HG03558 (cell line): ENCODE measurements around the gene MS4A15.
"Not testable (repeated sequence)": the region's sequence is repeated elsewhere in the genome, so short reads cannot be mapped to it uniquely, and the experiment has no call there.

Experiments used
- ATAC-seq: cut with Tn5 transposase; IDR thresholded peaks from one replicate; pipeline ENCODE4 v1.9.1; 2021; ENCODE audit warnings: moderate number of reproducible peaks; ENCODE audit not compliant: unreplicated experiment; ENCODE audit errors: extremely low read depth

Gene MS4A15

DNA sequence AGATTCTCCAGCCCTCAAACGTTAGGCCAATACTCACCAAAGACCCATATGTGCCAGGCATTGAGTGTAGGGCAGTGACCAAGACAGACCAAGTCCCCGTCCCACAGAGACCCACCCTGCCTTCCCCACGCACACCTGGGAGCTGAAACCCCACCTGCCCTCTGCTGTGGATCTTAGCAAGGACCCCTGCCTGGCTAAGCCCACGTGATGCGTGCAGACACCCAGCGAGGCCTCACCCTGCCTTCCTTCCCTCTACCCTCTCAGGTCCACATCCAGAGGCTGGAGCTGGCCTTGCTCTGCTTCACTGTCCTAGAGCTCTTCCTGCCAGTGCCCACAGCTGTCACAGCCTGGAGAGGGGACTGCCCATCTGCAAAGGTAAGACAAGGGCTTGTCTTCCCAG, 38.6 kb downstream of the MS4A15 start:
- ATAC-seq = no peak

DNA sequence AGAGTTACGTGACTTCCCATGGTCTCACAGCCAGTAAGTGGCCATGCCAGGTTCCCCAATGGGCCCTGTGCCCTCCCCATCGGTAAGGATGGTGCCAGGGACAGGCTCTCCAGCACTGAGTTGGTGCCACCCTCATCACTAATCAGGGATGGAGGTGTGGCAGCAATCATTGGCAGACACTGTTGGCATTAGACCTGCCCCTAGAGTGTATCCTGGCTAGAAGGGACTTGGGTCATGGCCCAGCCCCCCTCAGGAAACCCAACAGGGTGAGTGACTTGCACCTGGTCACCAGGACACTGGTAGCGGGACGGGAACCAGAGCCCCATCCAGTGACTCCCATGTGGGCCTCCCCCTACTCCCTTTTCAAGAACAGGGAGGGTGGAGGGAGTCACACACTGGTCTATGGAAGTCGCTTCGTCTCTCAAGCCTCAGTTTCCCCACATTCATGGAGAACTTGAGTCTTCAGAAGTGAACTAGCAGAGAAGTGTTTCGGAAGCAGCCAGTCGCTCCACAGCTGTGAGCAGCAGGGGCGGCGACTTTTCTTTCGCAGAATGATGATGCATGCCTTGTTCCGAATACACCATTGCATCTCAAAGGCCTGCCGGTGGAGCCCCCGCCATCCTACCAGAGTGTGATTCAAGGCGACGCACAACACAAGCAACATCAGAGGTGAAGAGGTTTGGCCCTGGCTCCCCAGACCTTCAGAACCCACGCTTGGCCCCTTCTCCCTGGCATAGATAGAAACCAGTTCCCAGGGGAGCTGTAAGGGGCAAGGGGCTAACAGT, 41.4 kb downstream of the MS4A15 start:
- no peak for ATAC-seq

DNA sequence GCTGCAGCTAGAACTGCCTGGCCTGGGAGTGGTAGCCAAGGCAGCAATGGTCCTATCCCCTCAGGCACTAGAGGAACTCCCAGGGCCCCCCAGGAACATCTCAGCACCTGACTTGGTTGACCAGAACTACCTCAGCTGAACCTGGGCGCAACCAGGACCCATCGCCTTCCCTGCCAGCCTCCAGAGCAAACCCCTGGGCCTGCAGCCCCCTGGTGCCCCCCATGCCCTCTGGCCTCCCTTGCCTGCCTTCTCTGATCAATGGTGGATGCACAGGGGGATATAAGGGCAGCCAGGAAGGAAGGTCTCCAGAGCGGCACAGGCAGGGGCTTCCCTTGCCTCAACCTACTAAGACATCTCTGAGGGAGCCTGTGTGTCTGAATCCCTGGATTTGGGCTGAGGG, 42.0 kb downstream of the MS4A15 start:
- ATAC-seq = no peak

DNA sequence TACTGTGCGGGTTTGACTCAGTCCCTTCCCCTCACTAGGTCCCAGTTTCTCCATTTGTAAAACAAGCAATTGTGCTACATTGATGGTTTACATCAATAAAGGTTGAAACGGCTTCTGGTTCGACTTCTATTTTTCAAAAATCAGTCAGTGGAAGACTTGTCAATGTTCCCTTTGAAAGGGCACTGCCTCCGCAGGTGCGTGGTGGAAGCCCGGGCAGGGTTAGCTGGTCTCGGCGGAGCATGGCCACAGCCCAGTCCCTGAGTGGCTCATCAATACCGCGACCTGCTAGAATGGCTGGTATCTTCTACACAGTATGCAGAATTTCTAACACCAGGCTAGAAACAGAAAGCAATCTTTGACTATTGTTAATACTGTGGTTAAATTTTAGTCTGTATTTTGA, 44.5 kb downstream of the MS4A15 start:
- ATAC-seq = no peak

DNA sequence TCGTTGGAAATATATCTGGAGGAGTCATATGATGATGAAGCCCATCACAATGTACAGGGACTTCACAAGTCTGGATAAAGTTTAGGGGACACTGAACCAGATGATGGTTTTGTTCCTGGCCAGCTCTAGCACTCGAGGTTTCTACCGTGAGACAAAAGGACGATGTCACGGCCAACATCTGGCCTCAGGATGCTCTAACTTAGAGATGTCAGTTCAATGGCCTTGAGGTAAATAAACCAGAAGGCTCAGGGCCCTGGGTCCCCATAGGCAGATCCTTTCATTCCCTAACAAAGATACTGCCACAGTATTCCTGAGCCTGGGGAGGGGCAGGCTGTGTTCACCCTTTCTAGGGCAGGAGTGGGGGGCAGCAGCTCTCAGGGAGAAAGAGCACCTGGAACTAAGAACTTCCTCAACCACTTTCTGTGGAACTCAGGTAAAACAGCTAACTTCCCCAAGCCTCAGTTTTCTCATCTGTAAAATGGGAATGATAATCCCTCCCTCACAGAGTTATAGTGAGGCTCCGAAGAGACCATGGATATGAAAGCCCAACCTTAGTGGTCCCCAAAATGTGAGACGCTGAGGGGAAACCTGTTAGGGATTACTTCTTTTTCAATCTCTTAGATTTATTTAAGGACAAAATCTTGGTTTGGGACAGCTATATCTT, 46.7 kb downstream of the MS4A15 start:
- ATAC-seq = no peak

DNA sequence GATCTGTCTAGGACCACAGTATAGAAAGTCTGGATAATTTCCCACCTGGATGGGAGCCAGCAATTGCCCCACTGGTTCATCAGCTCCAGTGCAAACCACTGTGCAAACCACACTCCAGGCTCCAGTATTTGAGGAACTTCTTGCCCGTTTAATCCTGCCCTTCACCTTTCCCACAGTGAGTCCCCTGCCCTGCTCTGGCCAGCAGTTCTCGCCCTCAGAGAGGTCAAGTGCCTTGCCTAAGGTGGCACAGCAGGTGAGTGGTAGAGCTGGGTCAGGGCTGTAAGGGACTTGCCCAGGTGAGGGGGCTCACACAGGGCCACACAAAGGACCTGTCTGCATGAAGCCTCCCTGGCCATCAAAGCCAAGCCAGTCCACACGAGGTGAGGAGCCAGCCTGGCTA, 52.6 kb downstream of the MS4A15 start:
- ATAC-seq = no peak

DNA sequence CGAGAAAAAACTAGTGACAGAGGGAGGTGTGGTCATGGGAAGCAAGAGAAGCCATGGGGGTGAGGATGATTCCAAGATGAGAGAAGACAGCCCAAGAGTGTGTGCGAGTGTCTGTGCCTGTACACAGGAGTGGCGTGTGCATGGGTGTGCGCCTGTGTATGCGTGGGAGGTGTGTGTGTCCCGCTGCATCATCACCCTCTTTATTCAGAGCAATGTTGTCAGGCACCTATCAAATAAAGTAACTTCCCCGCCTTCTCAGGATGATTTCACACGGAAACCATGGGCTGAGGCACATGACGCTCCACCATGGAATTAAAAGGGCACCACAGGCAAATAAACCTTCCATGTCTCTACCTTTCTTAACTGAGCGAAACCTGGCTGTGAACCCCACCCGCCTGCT, 53.0 kb downstream of the MS4A15 start:
- no peak for ATAC-seq

DNA sequence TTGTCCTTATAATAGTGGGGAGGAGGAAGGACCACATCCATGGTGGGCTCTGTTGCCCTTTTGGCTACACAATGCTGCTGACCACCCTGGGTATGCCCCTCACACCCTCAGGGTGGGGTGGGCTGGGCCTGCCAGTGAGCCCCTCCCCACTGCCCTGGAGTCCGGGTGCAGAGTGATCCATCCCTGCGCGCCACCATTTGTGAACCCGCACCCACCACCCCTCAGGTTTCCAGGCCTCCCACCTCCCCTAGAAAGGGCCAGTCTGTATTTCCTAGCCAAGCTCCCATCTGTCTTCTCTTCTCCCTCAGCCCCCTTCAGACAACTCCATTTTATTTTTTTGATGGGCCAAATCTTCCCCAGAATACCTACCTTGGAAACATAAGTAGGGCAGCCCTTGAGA, 53.5 kb downstream of the MS4A15 start:
- ATAC-seq = no peak

DNA sequence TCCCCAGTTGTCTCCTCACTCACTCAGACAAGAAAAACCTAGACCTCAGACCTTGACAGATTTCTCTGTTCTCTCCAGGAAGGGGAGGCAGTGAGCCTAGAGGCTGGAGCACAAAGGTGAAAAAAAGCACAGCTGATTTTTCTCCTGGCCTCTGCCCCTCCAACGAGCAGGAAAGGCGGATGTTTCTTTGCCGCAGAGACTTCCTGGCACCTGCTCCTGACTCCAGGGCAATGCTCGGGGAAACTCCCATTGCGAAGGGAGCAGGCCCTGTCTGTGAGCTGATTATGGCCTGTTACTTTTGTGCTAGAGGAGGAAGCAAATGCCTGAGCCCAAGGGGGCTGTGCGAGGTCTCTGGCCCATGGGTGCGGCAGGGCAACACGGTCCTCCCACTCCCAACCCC, 53.9 kb downstream of the MS4A15 start:
- no peak for ATAC-seq

DNA sequence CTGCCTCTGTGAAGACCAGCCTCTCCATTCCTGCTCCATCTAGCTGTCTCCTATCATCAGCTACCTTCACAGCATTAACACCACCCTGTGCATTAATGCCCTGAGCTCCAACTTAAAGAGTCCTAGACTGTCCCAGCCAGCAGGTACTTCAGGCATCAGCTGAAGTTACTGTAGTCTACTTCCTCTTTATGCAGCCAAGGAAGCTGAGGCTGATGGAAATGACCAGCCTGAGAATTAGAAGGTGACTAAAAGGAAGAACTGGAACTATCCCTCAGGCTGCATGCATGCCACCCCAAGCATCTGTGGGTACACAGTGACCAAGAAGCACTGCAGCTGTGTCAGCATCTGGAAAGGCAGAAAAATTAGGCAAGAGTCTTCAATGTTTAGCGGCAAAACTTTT, 56.7 kb downstream of the MS4A15 start:
- ATAC-seq = no peak

DNA sequence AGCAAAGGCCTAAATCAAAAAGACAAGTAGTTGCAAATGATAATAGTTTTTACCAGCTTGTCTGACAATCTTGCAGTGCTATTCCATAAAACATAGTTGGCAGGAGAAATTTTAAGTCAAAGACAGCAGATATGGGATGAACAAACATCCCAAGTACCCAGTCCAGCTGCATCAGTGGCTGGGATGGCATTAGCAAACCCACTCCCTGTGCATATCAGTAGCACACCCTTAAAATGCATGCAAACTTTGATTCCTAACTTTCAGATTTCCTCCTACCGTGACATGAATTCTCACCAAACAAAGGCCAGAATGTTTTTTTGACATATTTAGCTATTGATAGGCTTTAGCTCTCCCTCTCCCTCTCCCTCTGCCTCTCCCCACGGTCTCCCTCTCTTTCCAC, 57.4 kb downstream of the MS4A15 start:
- ATAC-seq = no peak

DNA sequence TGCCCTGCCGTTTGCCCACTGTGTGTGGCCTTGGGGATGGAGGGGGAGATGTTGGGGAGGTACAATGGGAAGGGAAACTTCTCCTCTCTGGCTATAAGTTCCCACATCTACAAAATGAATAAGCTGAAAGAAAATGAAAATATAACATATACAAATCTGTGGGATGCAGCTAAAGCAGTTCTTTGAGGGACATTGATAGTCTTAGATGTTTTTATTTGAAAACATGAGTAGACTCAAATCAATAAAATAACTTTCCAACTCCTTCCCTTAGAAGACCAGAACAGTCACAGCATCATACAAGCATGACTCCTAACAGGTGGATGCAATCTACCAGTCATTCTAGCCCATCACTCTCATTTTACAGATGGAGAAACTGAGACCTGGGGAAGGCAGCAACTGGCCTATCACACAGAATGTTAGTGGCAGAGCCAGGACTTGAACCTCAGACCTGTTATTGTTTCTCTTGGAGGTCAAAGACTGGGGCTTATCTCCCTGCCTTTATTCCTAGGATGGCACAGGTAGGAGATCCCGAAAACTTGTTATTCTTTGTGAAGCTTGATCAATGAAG, 60.0 kb downstream of the MS4A15 start:
- ATAC-seq = no peak

DNA sequence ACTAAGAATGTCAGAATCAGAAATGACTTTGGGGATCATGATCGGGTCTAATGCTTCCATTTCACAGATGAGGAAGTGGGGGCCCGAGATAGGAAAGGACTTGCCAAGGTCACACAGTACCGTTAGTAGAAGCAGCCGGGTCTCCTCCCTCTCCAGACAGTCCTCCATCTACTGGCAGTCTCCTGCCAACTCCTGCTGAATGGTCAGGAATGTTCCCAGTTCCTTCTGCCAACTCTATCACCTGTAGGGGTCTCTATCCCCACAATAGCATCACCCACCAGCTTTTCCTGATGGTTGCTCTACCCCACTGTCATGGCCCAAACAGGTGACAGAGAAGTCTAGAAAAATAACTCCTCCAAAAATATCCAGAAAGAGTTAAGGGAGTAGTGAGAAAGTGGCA, 61.4 kb downstream of the MS4A15 start:
- ATAC-seq = no peak

DNA sequence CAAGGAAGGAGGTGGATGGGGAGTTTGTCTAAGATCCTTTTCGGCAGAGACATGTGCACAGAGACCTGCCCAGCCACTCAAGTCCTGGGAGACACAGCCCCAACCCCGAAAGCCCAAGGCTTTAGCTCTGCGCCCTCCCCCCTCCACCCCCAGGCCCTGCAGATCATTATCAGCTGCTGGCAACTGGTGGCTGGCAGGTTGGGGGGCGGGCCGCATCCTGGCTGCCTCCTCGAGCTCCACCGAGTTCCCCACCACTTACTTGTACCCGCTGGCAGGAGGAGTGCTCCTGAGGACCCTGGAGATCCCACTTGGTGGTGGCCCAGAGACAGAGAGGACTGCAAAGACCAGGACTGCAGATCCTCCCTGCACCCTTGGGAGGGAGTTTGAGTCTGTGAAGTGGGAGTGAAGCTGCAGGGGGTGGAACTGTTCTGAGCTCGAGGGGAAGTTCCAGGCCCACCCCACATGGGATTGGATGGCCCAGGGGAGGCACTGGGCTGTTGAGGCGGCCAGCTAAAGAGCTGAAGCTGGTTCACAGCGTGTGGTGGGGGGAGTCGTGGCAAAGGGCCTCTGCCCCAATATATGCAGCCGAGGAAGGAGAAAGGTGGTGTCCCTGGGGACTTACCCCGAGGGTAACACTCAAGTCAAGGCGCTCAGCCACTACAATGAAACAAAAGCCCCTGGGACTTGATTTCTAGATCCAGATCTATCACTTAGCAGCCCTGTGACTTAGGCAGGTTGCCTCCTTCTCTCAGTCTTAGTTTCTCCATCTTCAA, 65.3 kb downstream of the MS4A15 start:
- ATAC-seq = no peak

DNA sequence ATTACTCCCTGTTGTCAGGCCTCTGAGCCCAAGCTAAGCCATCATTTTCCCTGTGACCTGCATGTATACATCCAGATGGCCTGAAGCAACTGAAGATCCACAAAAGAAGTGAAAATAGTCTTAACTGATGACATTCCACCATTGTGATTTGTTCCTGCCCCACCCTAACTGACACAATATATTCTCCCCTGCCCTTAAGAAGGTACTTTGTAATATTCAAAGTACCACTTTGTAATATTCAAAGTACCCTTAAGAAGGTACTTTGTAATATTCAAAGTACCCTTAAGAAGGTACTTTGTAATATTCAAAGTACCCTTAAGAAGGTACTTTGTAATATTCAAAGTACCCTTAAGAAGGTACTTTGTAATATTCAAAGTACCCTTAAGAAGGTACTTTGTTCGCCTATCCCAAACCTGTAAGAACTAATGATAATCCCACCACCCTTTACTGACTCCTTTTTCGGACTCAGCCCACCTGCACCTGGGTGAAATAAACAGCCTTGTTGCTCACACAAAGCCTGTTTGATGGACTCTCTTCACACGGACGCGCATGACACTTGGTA, 67.2 kb downstream of the MS4A15 start:
- ATAC-seq = not testable (repeated sequence)

DNA sequence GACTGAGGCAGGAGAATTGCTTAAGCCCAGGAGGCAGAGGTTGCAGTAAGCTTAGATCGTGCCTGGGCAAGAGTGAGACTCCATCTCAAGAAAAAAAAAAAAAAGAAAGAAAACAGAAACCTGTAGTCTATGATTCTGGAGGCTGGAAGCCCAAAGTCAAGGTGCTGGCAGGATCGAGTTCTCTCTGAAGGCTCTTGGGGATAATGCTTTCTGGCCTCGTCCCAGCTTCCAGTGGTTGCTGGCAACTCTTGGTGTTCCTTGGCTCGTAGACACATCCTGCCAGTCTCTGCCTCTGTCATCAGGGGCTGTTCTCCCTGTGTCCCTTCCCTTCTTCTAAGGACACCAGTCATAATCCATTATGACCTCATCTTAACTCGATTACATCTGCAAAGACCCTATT, 68.5 kb downstream of the MS4A15 start:
- no peak for ATAC-seq

DNA sequence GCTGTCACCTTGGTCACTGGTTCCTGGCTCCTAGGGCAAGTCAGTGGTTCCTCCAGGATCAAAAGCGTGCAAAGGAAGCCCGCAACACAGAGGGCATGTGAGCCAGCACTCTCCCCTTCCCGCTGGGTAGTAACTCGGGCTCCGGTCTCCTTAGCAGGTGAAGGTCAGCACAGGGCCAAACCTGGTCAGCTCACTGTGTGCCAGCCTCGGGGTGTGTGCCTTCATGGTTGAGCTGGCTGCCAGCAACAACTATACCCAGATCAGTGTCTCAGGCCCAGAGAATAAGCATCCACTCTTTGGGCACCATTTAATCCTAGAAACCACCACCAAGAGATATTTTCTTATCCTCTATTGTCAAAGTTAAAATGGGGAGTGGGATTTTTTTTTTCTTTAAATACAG, 69.1 kb downstream of the MS4A15 start:
- no peak for ATAC-seq
